Endothelial cell of umbilical vein (primary cell): Measurements from ENCODE around the gene KIF17. TPM values are rescaled to one million over a fixed set of nuclear protein-coding genes. Genes with fewer than 3 reads are reported as not detected.

ENCODE experiments used
- BruUV-seq: library from RNA; stranded (reverse); fragments of 400-500 nt; replicated peaks from 2 replicates; lab custom pipeline; 2021; lab: Mats Ljungman, UMichigan
- CTCF ChIA-PET: fragments of 300-600, 350-600 bp; sonication (Branson Sonifier 250); formaldehyde crosslinking; loops from one replicate; lab custom pipeline; 2021; ENCODE audit warnings: antibody characterized with exemption, inconsistent platforms; lab: Charles Lee
- POLR2A ChIA-PET: fragments of 300-600, 350-600 bp; sonication (Branson Sonifier 250); formaldehyde crosslinking; loops from one replicate; lab custom pipeline; 2021; ENCODE audit warnings: antibody characterized with exemption, inconsistent platforms; lab: Charles Lee
- DNase-seq: peaks from one replicate; pipeline ENCODE4 v3.0.0-alpha.2; 2011; ENCODE audit warnings: low read depth, low spot score
- FAIRE-seq: peaks from 2 replicates; lab custom pipeline; 2011; peaks lifted over from hg19 to GRCh38; lab: Jason Lieb, UNC
- H2AFZ ChIP-seq: 2 replicates; pipeline ENCODE4 v1.6.0; 2012; ENCODE audit warnings: low read depth, low read length, control low read depth, inconsistent platforms
- H3K27ac ChIP-seq: 2 replicates; pipeline ENCODE4 v1.5.1; 2011; ENCODE audit warnings: low read depth, mild to moderate bottlenecking, control low read depth, low read length, moderate library complexity; ENCODE audit not compliant: insufficient read depth
- H3K27me3 ChIP-seq, 2 experiments: 2 replicates each; pipeline versions ENCODE4 v1.6.0 to v1.6.1; 2011; ENCODE audit warnings: low read length in 2 of 2, mixed read lengths in 1 of 2; ENCODE audit not compliant: control insufficient read depth in 2 of 2, insufficient read depth in 2 of 2
- H3K36me3 ChIP-seq, 2 experiments: 2 replicates in 1 of 2; 3 replicates in 1 of 2; pipeline ENCODE4 v1.5.1; 2011; ENCODE audit warnings: low read length in 2 of 2, mild to moderate bottlenecking in 1 of 2, moderate library complexity in 1 of 2; ENCODE audit not compliant: control insufficient read depth in 2 of 2, insufficient read depth in 2 of 2; ENCODE audit errors: extremely low read depth in 1 of 2
- H3K4me1 ChIP-seq: 3 replicates; pipeline ENCODE4 v1.5.1; 2011; ENCODE audit warnings: mild to moderate bottlenecking, low read length; ENCODE audit not compliant: control insufficient read depth, insufficient read depth; ENCODE audit errors: extremely low read depth
- H3K4me2 ChIP-seq: 2 replicates; pipeline ENCODE4 v1.6.1; 2011; ENCODE audit warnings: low read length, control low read depth, mixed read lengths; ENCODE audit not compliant: insufficient read depth
- H3K4me3 ChIP-seq, 3 experiments: fragments of 200-600 bp in 1 of 3; sonication (generic), shearing (Covaris generic) in 1 of 3; replicated peaks in 1 of 3; 2 replicates each; pipeline ENCODE4 v1.5.1; 2011 to 2016; ENCODE audit warnings: control low read depth in 3 of 3, low read length in 3 of 3, mild to moderate bottlenecking in 2 of 3, inconsistent platforms in 1 of 3, low read depth in 1 of 3, moderate library complexity in 1 of 3; ENCODE audit not compliant: insufficient read depth in 1 of 3
- H3K79me2 ChIP-seq: 2 replicates; pipeline ENCODE4 v1.6.0; 2012; ENCODE audit warnings: low read length, inconsistent platforms; ENCODE audit not compliant: control insufficient read depth, insufficient read depth
- H3K9ac ChIP-seq: replicated peaks from 2 replicates; pipeline ENCODE3; 2011; ENCODE audit warnings: low read length, control low read depth; ENCODE audit not compliant: insufficient read depth; ENCODE audit errors: extremely low read depth
- H3K9me1 ChIP-seq: replicated peaks from 3 replicates; pipeline ENCODE4 v1.6.0; 2011; ENCODE audit warnings: mild to moderate bottlenecking, low read length; ENCODE audit not compliant: control insufficient read depth, insufficient read depth; ENCODE audit errors: extremely low read depth
- H3K9me3 ChIP-seq: replicated peaks from 2 replicates; pipeline ENCODE4 v1.5.1; 2012; ENCODE audit warnings: low read length, inconsistent platforms; ENCODE audit not compliant: control insufficient read depth, insufficient read depth
- H4K20me1 ChIP-seq: replicated peaks from 2 replicates; pipeline ENCODE3; 2011; ENCODE audit warnings: mild to moderate bottlenecking, low read length; ENCODE audit not compliant: control insufficient read depth, insufficient read depth; ENCODE audit errors: extremely low read depth
- CTCF ChIP-seq, 2 donors: IDR thresholded peaks; 1 replicate in 1 of 2; 2 replicates in 1 of 2; pipeline ENCODE4 v1.5.1; 2011; ENCODE audit warnings: low read length in 2 of 2, mild to moderate bottlenecking in 2 of 2, moderate library complexity in 2 of 2, control low read depth in 1 of 2, inconsistent platforms in 1 of 2, low read depth in 1 of 2; ENCODE audit not compliant: insufficient read depth in 1 of 2; ENCODE audit errors: extremely low read depth in 1 of 2
- EZH2 ChIP-seq: IDR thresholded peaks from 2 replicates; pipeline ENCODE4 v1.6.1; 2012; ENCODE audit warnings: borderline replicate concordance, low read depth, mild to moderate bottlenecking, moderate library complexity, low read length, inconsistent platforms; ENCODE audit not compliant: severe bottlenecking
- FOS ChIP-seq: IDR thresholded peaks from 2 replicates; pipeline ENCODE4 v1.6.1; 2011; ENCODE audit warnings: mild to moderate bottlenecking, low read length, moderate library complexity, borderline replicate concordance; ENCODE audit not compliant: insufficient read depth
- GATA2 ChIP-seq: IDR thresholded peaks from 2 replicates; pipeline ENCODE4 v1.7.0; 2011; ENCODE audit warnings: low read depth, mild to moderate bottlenecking, moderate library complexity, mixed read lengths, low read length; ENCODE audit not compliant: insufficient read length, insufficient read depth
- JUN ChIP-seq: IDR thresholded peaks from 2 replicates; pipeline ENCODE4 v1.6.1; 2011; ENCODE audit warnings: borderline replicate concordance, low read depth; ENCODE audit not compliant: insufficient read length, insufficient read depth
- MAX ChIP-seq: IDR thresholded peaks from 2 replicates; pipeline ENCODE4 v1.6.1; 2011; ENCODE audit not compliant: insufficient read depth, insufficient read length
- MYC ChIP-seq: IDR thresholded peaks from one replicate; pipeline ENCODE4 v1.6.1; 2011; ENCODE audit warnings: mild to moderate bottlenecking, low read depth, low read length
- POLR2A ChIP-seq: IDR thresholded peaks from 2 replicates; pipeline ENCODE4 v1.6.1; 2012; ENCODE audit warnings: low read depth, mild to moderate bottlenecking, control low read depth, low read length
- POLR2AphosphoS5 ChIP-seq: IDR thresholded peaks from 2 replicates; pipeline ENCODE4 v1.6.1; 2012; ENCODE audit warnings: low read depth, mild to moderate bottlenecking, control low read depth, low read length, moderate library complexity; ENCODE audit not compliant: insufficient read depth
- dilution Hi-C: fragments of 300-500 bp; cut with MboI; formaldehyde crosslinking; loops from one replicate; pipeline ENCODE4 v1.15.0; 2019; ENCODE audit warnings: low sequenced_read_pairs; ENCODE audit not compliant: extremely low pct_ligation_motif_present
- intact Hi-C: fragments of 100-400 bp; cut with micrococcal nuclease; formaldehyde crosslinking; loops from one replicate; pipeline ENCODE4 v1.10.0; 2022
- polyA plus RNA-seq, 4 experiments: library from polyadenylated mRNA; depleted of rRNA in 3 of 4; stranded (reverse) in 3 of 4; unstranded in 1 of 4; fragments of >200 nt; gene quantifications; 2 replicates each; pipeline versions ENCODE4 v1.2.1 to v1.2.3, GENCODE V29; 2011 to 2012; ENCODE audit warnings: missing spikeins in 1 of 4
- total RNA-seq: library from RNA; stranded (reverse); gene quantifications from 2 replicates; pipeline ENCODE4 v1.2.3, GENCODE V29; 2021

Gene KIF17
- total and polyA plus RNA-seq, 2 donors (not counting 3 experiments of a cell fraction or from before 2014, with no cell fraction given): 1.1 to 1.5 TPM

GRCh38 chr1:20668581-20668980 lies 49.2 kb downstream of the KIF17 start:
- intact Hi-C loops: no loop called here
- Histone ChIP-seq H2AFZ (no peak overlapping the region), H3K4me3 (no peak overlapping the region), H3K27me3 (no peaks in the 10 kb centered on the region), H3K4me2 (no peak overlapping the region), H3K9me3 (no peaks in the 10 kb centered on the region), H3K79me2 (no peaks in the 10 kb centered on the region), H3K9me1 (no peaks in the 10 kb centered on the region), H3K36me3 (no peaks in the 10 kb centered on the region), H3K27ac (no peak overlapping the region), H3K9ac (no peak overlapping the region), H4K20me1 (no peaks in the 10 kb centered on the region), H3K4me1 (peaks cover 2% of the 10 kb centered on the region)
- FAIRE-seq (no peak), DNase-seq (no peak)
- BruUV-seq: no TSS peak
- dilution Hi-C loops: no loop called here
- ChIA-PET POLR2A (no interaction called here), CTCF (no interaction called here)
- TF ChIP-seq MYC (no peak), JUN (no peak), GATA2 (no peak), CTCF (IDR thresholded peaks at IDR 0.05; ENCODE audit: extremely low read depth in 1 of 2, insufficient read depth in 1 of 2, low read depth in 1 of 2, low read length in 2 of 2) (no peak), EZH2 (no peak), MAX (no peak), POLR2A (no peak), FOS (no peak), POLR2AphosphoS5 (no peak)
